ENCODE data around the gene GTPBP6.

GTPBP6 gene

GRCh38 chrX:318739-319578 is at the start of gene GTPBP6:
GTPBP6 (minus strand) TSS chrX:318796; CDS start chrX:318787, 9 bp downstream.
- H3K4me3 ChIP-seq (replicated peaks; ENCODE audit: low read depth, low read length): peak within 1 kb of the TSS; percentile 84
- no peak for TF ChIP-seq CTCF (IDR thresholded peaks at IDR 0.05; ENCODE audit: low read depth, low read length, missing control alignments)
- peak; percentile 99 for DNase-seq (ENCODE audit: extremely low read depth, low read depth)

- no peak overlapping the region for H3K4me3 ChIP-seq (replicated peaks; ENCODE audit: low read depth, low read length)
- TF ChIP-seq CTCF (IDR thresholded peaks at IDR 0.05; ENCODE audit: low read depth, low read length, missing control alignments): no peak
- DNase-seq (ENCODE audit: extremely low read depth, low read depth): no peak
Observed at GRCh38 chrX:367866-368265, 49.3 kb upstream of the GTPBP6 start.

- no peak overlapping the region for H3K4me3 ChIP-seq (replicated peaks; ENCODE audit: low read depth, low read length)
- no peak for DNase-seq (ENCODE audit: extremely low read depth, low read depth)
- TF ChIP-seq CTCF (IDR thresholded peaks at IDR 0.05; ENCODE audit: low read depth, low read length, missing control alignments): no peak
Observed at GRCh38 chrX:367349-367748, 48.8 kb upstream of the GTPBP6 start.

- TF ChIP-seq CTCF (IDR thresholded peaks at IDR 0.05; ENCODE audit: low read depth, low read length, missing control alignments): no peak
- H3K4me3 ChIP-seq (replicated peaks; ENCODE audit: low read depth, low read length): no peak overlapping the region
Observed at GRCh38 chrX:363621-364375, 45.2 kb upstream of the GTPBP6 start.

GRCh38 chrX:362937-363620 is 44.5 kb upstream of the GTPBP6 start:
- H3K4me3 ChIP-seq (replicated peaks; ENCODE audit: low read depth, low read length): no peak overlapping the region
- TF ChIP-seq CTCF (IDR thresholded peaks at IDR 0.05; ENCODE audit: low read depth, low read length, missing control alignments): no peak
- DNase-seq (ENCODE audit: extremely low read depth, low read depth): no peak

More at GRCh38 chrX:363621-364375, 45.2 kb upstream of the GTPBP6 start:
- DNase-seq (ENCODE audit: extremely low read depth, low read depth): no peak

- DNase-seq (ENCODE audit: extremely low read depth, low read depth): no peak
Observed at GRCh38 chrX:362351-362750, 43.8 kb upstream of the GTPBP6 start.

More at GRCh38 chrX:362351-362750, 43.8 kb upstream of the GTPBP6 start:
- no peak for TF ChIP-seq CTCF (IDR thresholded peaks at IDR 0.05; ENCODE audit: low read depth, low read length, missing control alignments)
- no peak overlapping the region for H3K4me3 ChIP-seq (replicated peaks; ENCODE audit: low read depth, low read length)
